ENCODE data around the gene MAJIN. TPM values are rescaled to one million over a fixed set of nuclear protein-coding genes. Genes with fewer than 3 reads are reported as not detected.
"Not testable (repeated sequence)": the region's sequence is repeated elsewhere in the genome, so short reads cannot be mapped to it uniquely, and the experiment has no call there.

The MAJIN gene
- polyA plus RNA-seq, 3 donors: 0.57 to 1.2 (median 0.67) TPM

DNA sequence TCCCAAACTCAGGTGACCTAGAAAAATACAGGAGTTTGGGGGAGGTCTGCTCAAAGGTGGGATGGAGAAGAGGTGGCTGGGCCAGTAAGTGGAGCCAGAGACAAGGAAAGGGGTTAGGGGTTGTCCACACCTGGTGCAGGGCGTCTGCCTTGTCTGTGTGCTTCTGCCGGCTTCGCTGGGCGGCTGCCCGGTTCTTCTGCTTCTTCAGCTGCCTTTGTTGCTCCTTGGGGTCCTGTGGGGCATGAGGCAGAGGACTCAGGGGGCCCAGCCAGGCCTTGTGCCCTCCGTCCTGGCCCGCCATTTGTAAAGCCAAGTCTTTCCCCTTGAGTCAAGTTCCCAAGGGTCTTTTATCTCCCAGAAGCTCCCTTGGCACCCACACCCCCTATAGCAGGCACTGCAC lies 22.4 kb upstream of the MAJIN start:
- DNase-seq (ENCODE audit: low read depth in 3 of 3, low spot score in 2 of 3): no peak

DNA sequence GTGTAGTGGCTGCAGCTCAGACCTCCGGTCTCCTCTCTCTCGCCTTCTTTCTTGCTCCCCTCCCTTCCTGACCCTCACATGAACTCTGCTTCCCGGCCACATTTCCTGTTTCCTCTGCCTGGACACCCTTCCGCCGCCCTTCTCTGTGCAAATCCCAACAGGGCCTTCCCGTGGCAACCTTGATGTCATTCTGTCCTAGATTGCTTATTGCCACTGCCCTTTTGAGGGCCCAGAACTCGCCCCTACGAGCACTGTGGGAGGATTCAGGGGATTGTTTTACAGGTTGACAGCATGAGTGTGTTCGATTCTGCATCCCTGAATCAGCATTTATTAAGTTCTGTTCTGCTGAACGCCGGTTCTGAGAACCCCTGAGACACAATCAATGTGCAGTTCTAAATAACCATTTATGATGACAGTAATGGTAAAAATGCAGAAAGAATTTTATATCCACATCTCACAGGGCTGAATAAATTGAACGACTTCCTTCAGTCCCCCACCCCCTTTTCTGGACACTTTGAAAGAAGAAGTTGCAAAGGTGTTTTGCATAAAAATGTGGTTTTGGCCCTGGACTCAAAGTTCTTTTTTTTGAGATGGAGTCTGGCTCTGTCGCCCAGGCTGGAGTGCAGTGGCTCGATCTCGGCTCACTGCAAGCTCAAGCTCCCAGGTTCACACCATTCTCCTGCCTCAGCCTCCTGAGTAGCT lies 18.5 kb upstream of the MAJIN start:
- no peak for DNase-seq (ENCODE audit: low read depth in 3 of 3, low spot score in 2 of 3)

DNA sequence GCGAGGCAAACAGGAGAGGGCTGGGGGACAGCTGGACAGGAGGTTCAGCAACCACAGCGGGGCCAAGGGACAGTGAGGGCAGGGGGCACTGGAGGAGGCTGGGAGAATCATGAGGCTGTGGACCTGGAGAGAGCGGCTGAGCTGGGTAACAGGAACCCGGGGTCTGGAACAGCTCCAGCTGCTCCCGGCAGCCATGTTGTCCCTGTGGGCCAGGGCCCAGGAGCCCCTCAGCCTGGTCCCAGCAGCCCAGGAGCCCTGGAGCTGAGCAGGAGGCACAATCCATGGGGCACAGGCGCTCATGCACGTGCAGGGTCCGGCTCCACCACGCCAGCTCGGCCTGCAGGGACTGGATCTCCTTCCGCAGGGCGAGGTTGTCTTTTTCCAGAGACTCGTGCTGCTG lies 17.5 kb upstream of the MAJIN start:
- no peak for DNase-seq (ENCODE audit: low read depth in 3 of 3, low spot score in 2 of 3)

DNA sequence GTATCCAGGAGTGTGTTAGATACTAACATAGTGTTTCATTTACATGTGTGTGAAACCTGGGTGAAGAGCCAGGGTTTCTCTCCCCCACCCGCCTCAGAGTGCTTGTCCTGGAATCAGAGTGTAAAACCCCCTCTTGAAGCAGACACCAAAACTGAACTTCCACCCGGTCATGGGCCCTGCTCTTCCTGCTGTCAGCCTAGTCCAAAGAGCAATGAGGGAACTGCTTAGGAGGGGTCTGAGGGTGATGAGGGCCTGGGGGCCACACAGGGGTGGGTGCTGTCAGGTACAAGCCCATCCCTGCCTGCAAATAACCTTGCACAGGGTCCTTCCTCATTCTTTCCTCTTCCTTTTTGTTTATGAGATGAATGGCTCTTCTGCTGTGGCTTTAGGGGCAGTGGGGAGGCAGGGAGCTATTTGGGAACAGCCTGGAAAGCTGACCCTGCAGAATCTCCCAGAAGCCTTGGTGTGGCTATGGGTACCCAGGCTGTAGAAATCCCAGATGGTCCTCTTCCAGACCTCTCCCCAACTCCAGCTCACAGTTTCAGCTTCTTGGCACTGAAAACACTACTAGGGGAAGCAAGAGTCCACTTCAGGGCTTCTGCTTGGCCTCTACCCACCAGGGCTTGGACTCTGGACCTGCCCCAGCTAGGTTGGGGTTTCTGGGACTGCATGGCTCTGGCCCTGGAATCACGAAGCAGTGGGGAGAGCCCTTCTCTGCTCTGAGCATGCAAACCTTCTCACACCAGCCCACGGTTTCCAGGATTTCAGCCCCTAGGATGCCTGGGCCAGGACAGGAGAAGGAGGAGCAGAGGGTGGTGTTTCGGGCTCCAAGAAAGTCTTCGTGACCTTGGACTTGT lies 16.3 kb upstream of the MAJIN start:
- no peak for DNase-seq (ENCODE audit: low read depth in 3 of 3, low spot score in 2 of 3)

DNA sequence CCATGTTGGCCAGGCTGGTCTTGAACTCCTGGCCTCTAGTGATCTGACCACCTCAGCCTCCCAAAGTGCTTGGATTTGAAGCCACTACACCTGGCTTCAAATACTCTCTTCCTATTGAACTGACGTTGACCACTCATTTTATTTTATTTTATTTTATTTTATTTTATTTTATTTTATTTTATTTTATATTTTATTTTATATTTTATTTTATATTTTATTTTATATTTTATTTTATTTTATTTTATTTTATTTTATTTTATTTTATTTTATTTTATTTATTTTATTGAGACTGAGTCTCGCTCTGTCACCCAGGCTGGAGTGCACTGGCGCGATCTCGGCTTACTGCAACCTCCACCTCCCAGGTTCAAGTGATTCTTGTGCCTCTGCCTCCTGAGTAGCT lies 11.4 kb upstream of the MAJIN start:
- not testable (repeated sequence) for DNase-seq (ENCODE audit: low read depth in 3 of 3, low spot score in 2 of 3)

DNA sequence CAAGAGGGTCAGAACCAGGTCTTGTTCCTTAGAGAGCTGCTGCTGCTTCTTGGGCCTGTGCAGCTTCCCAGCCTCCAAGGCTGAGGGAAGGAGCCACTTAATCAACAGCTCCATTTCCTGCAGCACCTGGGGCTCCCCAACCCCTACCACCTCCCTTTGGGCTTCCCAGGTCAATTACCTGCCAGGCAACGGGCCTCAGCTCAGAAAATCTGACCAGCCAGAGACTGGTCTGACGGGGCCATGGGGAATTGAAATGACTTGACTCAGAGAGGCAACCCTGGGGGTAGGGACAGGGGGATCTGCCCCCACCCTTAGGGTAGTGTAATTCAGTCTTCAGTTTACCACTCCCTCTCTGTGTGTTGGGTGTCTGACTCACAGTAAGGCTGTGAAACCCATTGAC lies 4.7 kb upstream of the MAJIN start:
- DNase-seq (ENCODE audit: low read depth in 3 of 3, low spot score in 2 of 3): no peak

DNA sequence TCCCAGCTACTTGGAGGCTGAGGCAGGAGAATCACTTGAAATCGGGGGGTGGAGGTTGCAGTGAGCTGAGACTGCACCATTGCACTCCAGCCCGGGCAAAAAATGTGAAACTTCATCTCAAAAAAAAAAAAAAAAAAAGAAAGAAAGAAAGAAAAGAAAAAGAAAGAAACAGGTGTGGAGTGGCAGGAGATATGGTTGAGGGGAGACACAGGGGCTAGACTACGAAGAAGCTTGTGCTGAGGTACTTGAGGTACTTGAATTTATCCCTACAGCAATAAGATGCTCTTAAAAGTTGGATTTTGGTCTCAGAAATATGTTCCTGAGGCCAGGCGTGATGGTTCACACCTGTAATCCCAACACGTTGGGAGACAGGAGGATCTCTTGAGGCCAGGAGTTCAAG lies 2.2 kb upstream of the MAJIN start:
- no peak for DNase-seq (ENCODE audit: low read depth in 3 of 3, low spot score in 2 of 3)

DNA sequence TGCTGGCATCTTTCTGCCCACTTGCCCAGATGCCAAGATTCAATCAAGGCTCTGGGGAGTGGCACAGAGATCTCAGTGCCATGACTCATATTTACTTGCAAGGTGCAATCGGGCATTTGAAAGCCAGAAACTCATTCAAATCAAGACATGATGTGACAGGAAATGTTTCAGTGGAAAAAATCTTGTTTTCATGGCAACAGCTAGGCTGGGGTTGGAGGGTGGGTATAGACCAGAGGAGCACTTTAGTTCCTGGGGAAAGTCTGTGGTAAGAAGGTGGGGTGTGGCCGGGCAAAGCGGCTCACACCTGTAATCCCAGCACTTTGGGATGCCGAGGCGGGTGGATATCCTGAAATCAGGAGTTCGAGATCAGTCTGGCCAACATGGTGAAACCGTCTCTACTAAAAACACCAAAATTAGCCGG lies 1.2 kb downstream of the MAJIN start:
- no peak for DNase-seq (ENCODE audit: low read depth in 3 of 3, low spot score in 2 of 3)

DNA sequence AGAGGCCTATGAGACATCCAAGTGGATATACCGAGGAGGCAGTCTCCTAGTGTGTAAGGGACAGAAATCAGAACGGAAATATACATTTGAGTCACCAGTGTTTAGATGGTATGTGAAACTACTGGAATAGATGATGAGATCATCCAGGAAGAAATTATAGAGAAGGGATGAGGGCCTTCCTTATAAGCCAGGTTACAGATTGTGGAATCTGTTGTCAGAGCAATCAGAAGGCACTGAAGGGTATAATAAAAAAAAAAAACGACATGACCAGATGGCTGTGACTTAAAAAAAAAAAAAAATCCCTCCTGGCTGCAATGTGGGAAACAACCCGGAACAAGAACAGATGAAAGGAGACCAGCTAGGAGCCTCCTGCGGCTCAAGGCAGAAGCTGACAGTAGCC lies 2.7 kb downstream of the MAJIN start:
- no peak for DNase-seq (ENCODE audit: low read depth in 3 of 3, low spot score in 2 of 3)

DNA sequence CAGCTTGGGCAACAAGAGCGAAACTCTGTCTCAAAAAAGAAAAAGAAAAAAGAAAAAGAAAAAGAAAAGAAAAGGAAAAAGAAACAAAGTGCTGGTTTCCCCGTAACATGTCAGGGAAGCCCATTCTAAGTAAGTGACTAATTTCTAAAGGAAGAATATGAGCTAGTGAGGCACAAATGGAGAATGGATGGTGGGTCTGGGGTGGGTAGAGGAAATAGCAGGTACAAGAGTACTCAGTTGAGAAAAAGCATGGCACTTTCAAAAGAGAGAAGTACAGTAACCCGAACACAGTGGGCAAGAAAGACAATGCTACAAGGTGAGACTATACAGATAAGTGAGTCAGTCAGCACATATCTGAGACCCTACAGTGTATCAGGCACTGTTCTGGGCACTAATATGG lies 4.5 kb downstream of the MAJIN start:
- DNase-seq (ENCODE audit: low read depth in 3 of 3, low spot score in 2 of 3): no peak

DNA sequence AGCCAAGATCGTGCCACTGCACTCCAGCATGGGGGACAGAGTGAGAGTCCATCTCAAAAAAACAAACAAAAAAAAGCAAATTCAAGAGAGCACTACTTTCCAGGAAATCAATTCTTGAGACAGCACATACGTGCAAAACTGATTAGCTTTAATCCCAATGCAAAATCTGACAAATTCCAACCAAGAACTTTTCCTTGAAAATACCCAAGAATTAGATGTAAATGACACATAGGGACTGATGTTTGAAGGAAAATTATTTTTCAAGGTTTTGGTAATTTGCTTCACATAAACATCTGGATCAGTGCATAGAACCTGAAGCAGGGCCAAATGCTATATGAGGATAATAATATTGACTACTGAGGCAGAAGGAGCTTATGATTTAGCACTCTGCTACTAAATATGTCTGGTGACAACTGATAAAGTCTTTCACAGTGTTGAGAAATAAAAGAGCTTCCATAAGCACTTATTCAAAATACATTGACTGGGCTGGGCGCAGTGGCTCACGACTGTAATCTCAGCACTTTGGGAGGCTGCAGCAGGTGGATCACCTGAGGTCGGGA lies 8.8 kb downstream of the MAJIN start:
- no peak for DNase-seq (ENCODE audit: low read depth in 3 of 3, low spot score in 2 of 3)

DNA sequence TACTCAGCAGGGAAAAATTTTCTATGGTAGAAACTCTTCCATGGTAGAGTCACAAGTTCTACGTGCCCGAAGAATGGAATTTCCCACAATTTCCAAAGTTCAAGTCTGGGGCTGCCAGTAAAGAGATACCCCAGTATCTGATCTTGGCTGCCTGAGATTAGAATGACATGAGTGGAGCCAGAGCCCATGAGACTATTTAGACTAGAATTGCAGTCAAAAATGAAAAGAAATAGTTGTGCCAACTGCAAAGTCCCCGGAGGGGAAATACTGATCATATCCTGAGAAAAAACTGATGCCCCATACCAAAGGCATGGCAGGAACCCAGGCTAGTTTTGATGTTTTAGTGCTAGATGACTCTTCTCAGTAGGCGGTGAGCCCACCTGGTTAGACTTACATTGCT lies 11.2 kb downstream of the MAJIN start:
- no peak for DNase-seq (ENCODE audit: low read depth in 3 of 3, low spot score in 2 of 3)

DNA sequence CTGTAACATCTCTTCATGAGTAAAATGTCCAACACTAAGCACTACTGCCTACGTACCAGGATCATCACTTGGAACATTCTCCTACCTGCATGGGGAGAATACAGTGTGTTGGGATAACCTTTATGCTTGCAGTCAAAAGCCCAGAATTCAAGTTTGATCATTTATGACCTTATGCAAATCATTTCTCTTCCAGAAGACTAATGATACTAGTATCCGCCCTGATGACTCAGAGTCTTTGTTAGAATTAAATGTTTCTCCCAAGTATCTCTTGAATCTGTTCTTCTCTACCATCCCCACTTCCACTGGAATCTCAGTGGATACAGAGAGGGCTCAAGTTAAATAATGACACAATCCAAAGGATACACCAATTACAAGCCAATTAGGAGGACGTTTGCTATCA lies 12.4 kb downstream of the MAJIN start:
- DNase-seq (ENCODE audit: low read depth in 3 of 3, low spot score in 2 of 3): no peak

DNA sequence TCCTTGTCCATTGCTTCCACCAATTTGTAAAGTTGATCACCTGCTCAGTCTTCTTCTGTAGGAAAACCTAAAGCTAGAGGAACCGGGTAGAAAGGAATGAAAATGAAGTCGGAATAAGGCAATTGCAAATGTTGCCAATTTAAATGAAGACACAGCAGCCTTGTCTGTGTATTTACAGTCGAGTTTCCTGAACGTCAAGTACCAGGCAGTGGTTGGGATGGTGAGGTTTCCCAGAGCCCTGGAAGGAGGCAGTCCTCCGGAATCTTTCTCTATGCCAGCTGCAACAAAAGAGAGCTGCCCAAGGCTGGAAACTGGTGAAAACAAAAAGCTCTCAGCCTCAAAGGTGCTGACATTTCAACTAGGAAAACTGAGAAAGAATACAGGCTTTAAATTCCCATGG lies 17.7 kb downstream of the MAJIN start:
- no peak for DNase-seq (ENCODE audit: low read depth in 3 of 3, low spot score in 2 of 3)

DNA sequence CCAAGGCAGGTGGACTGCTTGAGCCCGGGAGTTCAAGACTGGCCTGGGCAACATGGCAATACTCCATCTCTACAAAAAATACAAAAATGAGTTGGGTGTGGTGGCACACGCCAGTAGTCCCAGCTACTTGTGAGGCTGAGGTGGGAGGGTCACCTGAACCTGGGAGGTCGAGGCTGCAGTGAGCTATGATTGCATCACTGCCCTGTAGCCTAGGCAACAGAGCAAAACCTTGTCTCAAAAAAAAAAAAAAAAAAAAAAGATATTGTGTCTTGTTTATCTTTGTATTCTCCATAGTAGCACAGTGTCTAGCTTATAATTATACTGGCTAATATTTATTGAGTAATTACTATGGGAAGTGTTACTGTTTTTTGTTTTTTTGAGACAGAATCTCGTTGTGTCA lies 20.4 kb downstream of the MAJIN start:
- no peak for DNase-seq (ENCODE audit: low read depth in 3 of 3, low spot score in 2 of 3)

DNA sequence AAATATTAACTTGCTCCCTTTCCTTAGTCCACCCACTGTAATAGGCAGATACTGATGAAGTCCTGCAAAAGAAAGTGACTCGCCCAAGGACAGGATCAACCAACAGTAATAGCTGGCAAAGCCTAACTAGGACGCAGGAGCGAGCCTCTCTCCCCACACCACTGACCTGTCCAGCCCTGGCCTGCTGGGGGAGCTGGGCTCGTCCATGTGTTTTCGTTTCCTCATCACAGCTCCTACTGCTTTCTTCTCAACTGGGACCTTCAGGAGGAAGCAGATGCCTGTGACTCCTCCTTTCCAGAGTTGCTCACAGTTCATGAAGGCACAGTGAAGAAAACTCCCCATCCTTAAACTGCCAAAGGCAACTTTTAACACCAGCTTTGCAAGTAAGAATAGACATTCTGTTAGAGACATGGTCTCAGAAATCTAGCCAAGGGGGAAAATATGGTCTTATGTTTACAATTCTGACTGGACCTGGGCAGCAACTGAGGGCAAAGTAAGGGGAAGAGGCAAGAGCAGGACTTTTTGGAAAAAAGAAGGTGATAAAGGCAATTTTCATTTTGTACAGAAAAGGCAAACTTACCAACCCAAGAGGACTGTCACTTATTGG lies 24.6 kb downstream of the MAJIN start:
- no peak for DNase-seq (ENCODE audit: low read depth in 3 of 3, low spot score in 2 of 3)

DNA sequence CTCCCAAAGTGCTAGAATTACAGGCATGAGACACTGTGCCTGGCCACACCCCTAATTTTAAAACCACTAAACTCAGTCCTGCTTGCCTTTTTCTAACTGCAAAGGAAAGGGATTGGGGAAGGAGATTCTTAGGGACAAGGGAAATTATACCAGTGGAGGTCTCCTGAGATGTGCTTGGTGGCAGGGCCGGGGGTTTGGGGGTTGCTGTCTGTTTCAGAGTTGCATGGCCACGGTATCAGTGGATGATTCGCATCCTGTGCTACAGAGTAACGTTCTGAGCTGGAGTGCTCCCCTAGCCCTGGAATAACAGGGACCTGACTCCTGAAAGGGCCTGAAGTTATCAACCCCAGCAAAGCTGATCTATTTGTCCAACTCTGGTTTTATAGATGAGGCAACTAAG lies 35.4 kb downstream of the MAJIN start:
- no peak for DNase-seq (ENCODE audit: low read depth in 3 of 3, low spot score in 2 of 3)

DNA sequence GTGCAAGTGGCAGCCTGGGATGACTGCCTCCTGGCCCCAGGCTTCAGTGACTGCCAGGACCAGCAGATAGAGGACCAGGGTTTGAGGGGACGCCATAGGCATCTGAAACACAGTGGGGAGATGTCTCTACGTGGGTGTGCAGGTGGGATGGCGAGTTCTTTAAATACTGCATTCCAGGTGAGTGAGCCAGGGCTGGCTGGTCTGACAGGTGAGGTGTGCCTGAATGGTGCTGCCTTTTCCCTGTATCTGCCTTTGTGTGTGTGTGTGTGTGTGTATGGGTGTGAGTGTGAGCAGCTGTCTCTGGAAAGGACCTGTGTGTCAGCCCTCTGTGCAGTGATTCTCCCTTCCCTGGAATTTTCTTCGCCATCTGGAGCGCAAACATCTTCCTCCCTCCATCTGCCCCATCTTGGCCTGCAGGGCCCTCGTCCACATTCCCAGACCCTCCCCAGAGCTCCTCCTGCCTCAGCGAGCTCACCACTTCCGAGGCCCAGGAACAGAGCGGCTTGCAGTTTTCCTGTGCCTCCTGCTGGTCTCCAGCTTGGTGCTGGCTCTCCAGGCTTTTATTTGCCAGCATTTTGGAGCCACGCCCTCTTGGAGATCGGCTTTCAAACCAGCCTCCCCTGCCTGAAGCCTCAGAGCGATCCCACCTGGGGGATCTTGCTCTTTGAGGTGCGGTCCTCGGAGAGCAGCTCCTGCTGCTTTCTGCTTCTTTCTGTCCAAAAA lies 36.4 kb downstream of the MAJIN start, which contains the start of gene GPHA2:
TSS of gene GPHA2 (minus strand) at position 535 of the 723 bp plus-strand sequence. CDS start at position 102, 433 bp downstream.
- no peak for DNase-seq (ENCODE audit: low read depth in 3 of 3, low spot score in 2 of 3)

DNA sequence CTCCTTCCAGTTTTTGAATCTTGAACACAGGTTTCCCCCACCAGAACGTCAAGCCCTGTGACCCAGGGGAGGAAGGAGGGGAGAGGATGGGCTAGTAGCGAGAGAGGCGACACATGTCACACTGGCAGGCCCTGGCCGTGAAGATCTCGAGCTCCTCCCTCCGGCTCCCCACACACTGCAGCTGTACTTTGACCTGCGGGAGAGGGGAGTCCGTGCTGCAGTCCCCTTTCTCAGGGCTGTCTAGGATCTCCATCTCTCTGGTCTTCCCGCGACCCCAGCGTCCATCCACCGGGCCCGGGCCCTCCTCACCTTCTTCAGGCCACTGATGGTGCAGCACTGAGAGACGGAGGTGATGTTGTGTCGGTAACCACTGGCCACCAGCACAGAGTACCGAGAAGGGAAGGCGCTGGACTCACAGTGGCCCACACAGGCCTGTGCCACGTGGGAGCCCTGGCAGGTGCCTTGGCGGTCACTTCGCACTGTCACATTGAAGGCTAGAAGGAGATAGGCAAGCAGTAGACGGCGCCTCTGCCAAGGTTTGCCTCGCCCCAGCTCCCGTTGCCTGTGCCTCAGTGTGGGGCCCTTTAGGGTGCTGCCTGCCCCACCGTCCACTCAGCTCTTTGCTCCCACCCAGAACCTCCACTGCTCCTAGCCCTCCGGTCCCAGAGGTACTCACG lies 37.1 kb downstream of the MAJIN start:
- DNase-seq (ENCODE audit: low read depth in 3 of 3, low spot score in 2 of 3): no peak

Measured in right renal cortex interstitium (tissue), 3 donors.